WTC11 (cell line): ENCODE measurements around the gene CTNND2. TPM values are rescaled to one million over a fixed set of nuclear protein-coding genes. Genes with fewer than 3 reads are reported as not detected.

Experiments used
- ATAC-seq: fragments of 200-7000 bp; cut with Tn5 transposase; 2 replicates; pipeline ENCODE4 v1.10.0; 2021; ENCODE audit warnings: mild to moderate bottlenecking, moderate library complexity
- CTCF ChIA-PET: fragments of 300-600 bp; sonication (Branson Sonifier 250); formaldehyde crosslinking; loops from one replicate; lab custom pipeline; 2021; ENCODE audit warnings: antibody characterized with exemption; lab: Charles Lee
- POLR2A ChIA-PET: fragments of 350-600 bp; sonication (Branson Sonifier 250); formaldehyde crosslinking; loops from one replicate; lab custom pipeline; 2021; ENCODE audit warnings: antibody characterized with exemption; lab: Charles Lee
- DNase-seq: peaks from one replicate; pipeline ENCODE4 v3.0.0; 2021; ENCODE audit warnings: low spot score
- H3K27ac Mint-ChIP-seq: 2 replicates; pipeline ENCODE4 v1.8.0; 2021; ENCODE audit warnings: mixed read lengths
- H3K27me3 Mint-ChIP-seq: 2 replicates; pipeline ENCODE4 v1.8.0; 2021; ENCODE audit warnings: low read depth, mild to moderate bottlenecking, moderate library complexity, mixed read lengths
- H3K36me3 Mint-ChIP-seq: 2 replicates; pipeline ENCODE4 v1.8.0; 2021; ENCODE audit warnings: mixed read lengths
- H3K4me1 Mint-ChIP-seq: 2 replicates; pipeline ENCODE4 v1.8.0; 2022; ENCODE audit warnings: mixed read lengths
- H3K4me3 Mint-ChIP-seq: 2 replicates; pipeline ENCODE4 v1.8.0; 2021; ENCODE audit warnings: mild to moderate bottlenecking, moderate library complexity, mixed read lengths
- H3K9me3 Mint-ChIP-seq: 2 replicates; pipeline ENCODE4 v1.8.0; 2021; ENCODE audit warnings: mixed read lengths
- CBFB ChIP-seq: sonication (generic); formaldehyde crosslinking; IDR thresholded peaks from 2 replicates; pipeline ENCODE4 v1.8.1; 2022; ENCODE audit warnings: mild to moderate bottlenecking, low read depth, missing genetic modification reagents
- EMX1 ChIP-seq: fragments of 250-450 bp; sonication (Bioruptor Pico); IDR thresholded peaks from 2 replicates; pipeline ENCODE4 v1.8.0; 2021; ENCODE audit warnings: mild to moderate bottlenecking
- GABPB1 ChIP-seq: sonication (generic); formaldehyde crosslinking; IDR thresholded peaks from 2 replicates; pipeline ENCODE4 v1.8.1; 2023; ENCODE audit warnings: mild to moderate bottlenecking, missing genetic modification reagents
- IRF2 ChIP-seq: sonication (generic); formaldehyde crosslinking; IDR thresholded peaks from 2 replicates; pipeline ENCODE4 v1.8.0; 2022; ENCODE audit warnings: low read depth, missing genetic modification reagents, borderline replicate concordance
- OVOL2 ChIP-seq: fragments of 250-450 bp; sonication (Bioruptor Pico); IDR thresholded peaks from 2 replicates; pipeline ENCODE4 v1.9.0; 2021; ENCODE audit warnings: mild to moderate bottlenecking, borderline replicate concordance
- TEAD4 ChIP-seq: sonication (generic); formaldehyde crosslinking; IDR thresholded peaks from 2 replicates; pipeline ENCODE4 v1.8.0; 2022; ENCODE audit warnings: mild to moderate bottlenecking, missing genetic modification reagents
- ZNF317 ChIP-seq: sonication (generic); formaldehyde crosslinking; IDR thresholded peaks from 2 replicates; pipeline ENCODE4 v1.8.1; 2023; ENCODE audit warnings: low read depth, mild to moderate bottlenecking, moderate library complexity, missing genetic modification reagents, borderline replicate concordance
- ZNF416 ChIP-seq: fragments of 250-450 bp; sonication (Bioruptor Pico); IDR thresholded peaks from 2 replicates; pipeline ENCODE4 v1.9.0; 2021; ENCODE audit warnings: mild to moderate bottlenecking, inconsistent platforms
- ZNF425 ChIP-seq: fragments of 250-450 bp; sonication (Bioruptor Pico); conservative IDR thresholded peaks from 2 replicates; pipeline ENCODE4 v1.9.0; 2021; ENCODE audit warnings: mild to moderate bottlenecking
- ZNF532 ChIP-seq: fragments of 250-450 bp; sonication (Bioruptor Pico); IDR thresholded peaks from 2 replicates; pipeline ENCODE4 v1.9.0; 2021; ENCODE audit warnings: mild to moderate bottlenecking, borderline replicate concordance
- total RNA-seq: library from RNA; stranded (reverse); gene quantifications from 3 replicates; pipeline ENCODE4 v1.2.3, GENCODE V29; 2021
- TF ChIP-seq, protein P1 (sequence below): fragments of 250-450 bp; sonication (Bioruptor Pico); IDR thresholded peaks from 2 replicates; pipeline ENCODE4 v1.9.0; 2021; ENCODE audit warnings: moderate library complexity, mild to moderate bottlenecking, inconsistent platforms, borderline replicate concordance
- TF ChIP-seq, protein P2 (sequence below): sonication (generic); formaldehyde crosslinking; IDR thresholded peaks from 2 replicates; pipeline ENCODE4 v1.8.1; 2022; ENCODE audit warnings: low read depth, missing genetic modification reagents, borderline replicate concordance
- TF ChIP-seq, protein P3 (sequence below): fragments of 200-600 bp; IDR thresholded peaks from 2 replicates; pipeline ENCODE4 v1.8.0; 2022; ENCODE audit warnings: antibody characterized with exemption

The CTNND2 gene
- total RNA-seq, 1 experiment from 2014 or later: 11.9 TPM

GRCh38 chr5:11733185-11733839, 170.9 kb downstream of the CTNND2 start (continued):
- TF ChIP-seq ZNF532 (CRISPR knock-in tag): no peak
- no peak for TF ChIP-seq ZNF416 (CRISPR knock-in tag)
- no peak for TF ChIP-seq TEAD4 (CRISPR knock-in tag)
- TF ChIP-seq, protein P1, sequence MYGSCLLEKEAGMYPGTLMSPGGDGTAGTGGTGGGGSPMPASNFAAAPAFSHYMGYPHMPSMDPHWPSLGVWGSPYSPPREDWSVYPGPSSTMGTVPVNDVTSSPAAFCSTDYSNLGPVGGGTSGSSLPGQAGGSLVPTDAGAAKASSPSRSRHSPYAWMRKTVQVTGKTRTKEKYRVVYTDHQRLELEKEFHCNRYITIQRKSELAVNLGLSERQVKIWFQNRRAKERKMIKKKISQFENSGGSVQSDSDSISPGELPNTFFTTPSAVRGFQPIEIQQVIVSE: no peak

DNA sequence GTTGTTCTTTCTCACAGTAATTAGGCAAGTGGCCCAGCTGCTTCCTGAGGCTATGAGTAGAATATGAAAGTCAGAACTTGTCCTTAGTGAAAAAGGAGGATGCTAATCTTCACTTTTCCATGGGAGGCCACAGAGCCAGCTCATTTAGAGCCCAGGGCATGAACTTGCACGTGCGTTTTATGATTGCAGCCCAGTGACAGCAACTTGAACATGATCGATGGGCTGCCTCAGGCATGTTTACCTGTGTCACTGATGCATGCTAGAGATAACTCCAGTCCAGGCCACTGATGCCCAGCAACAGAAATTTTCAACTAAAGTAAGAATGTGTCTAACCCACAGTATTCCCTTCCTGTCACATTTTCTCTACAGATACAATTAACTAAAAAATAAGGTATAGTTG, 179.3 kb downstream of the CTNND2 start:
- Mint-ChIP-seq H3K27me3 (no peaks in the 10 kb centered on the region), H3K27ac (no peak overlapping the region), H3K9me3 (peaks cover 9% of the 10 kb centered on the region), H3K4me1 (no peaks in the 10 kb centered on the region), H3K4me3 (no peak overlapping the region), H3K36me3 (0 out of 2 replicates have a peak, but pooled peaks cover 2% of the 10 kb centered on the region)
- CTCF ChIA-PET: no interaction called here
- DNase-seq (no peak), ATAC-seq (no peak)
- POLR2A ChIA-PET: no interaction called here
- TF ChIP-seq ZNF425: no peak
- TF ChIP-seq ZNF317 (CRISPR knock-in tag): no peak
- TF ChIP-seq, protein P2, sequence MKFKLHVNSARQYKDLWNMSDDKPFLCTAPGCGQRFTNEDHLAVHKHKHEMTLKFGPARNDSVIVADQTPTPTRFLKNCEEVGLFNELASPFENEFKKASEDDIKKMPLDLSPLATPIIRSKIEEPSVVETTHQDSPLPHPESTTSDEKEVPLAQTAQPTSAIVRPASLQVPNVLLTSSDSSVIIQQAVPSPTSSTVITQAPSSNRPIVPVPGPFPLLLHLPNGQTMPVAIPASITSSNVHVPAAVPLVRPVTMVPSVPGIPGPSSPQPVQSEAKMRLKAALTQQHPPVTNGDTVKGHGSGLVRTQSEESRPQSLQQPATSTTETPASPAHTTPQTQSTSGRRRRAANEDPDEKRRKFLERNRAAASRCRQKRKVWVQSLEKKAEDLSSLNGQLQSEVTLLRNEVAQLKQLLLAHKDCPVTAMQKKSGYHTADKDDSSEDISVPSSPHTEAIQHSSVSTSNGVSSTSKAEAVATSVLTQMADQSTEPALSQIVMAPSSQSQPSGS (CRISPR knock-in tag): no peak
- TF ChIP-seq OVOL2 (CRISPR knock-in tag): no peak
- TF ChIP-seq GABPB1: no peak
- no peak for TF ChIP-seq EMX1 (CRISPR knock-in tag)

- CTCF ChIA-PET: interaction anchor here (0.6 to 1.5 kb wide), 13 partner anchors 9 to 671 kb away, joined by 3 to 5 read pairs (median 3); no protein-coding TSS in a partner anchor
- ATAC-seq: peak; percentile 88
- Mint-ChIP-seq H3K4me1 (peaks cover 10% of the 10 kb centered on the region), H3K27me3 (no peaks in the 10 kb centered on the region)
- no peak for TF ChIP-seq CBFB
- TF ChIP-seq, protein P3, sequence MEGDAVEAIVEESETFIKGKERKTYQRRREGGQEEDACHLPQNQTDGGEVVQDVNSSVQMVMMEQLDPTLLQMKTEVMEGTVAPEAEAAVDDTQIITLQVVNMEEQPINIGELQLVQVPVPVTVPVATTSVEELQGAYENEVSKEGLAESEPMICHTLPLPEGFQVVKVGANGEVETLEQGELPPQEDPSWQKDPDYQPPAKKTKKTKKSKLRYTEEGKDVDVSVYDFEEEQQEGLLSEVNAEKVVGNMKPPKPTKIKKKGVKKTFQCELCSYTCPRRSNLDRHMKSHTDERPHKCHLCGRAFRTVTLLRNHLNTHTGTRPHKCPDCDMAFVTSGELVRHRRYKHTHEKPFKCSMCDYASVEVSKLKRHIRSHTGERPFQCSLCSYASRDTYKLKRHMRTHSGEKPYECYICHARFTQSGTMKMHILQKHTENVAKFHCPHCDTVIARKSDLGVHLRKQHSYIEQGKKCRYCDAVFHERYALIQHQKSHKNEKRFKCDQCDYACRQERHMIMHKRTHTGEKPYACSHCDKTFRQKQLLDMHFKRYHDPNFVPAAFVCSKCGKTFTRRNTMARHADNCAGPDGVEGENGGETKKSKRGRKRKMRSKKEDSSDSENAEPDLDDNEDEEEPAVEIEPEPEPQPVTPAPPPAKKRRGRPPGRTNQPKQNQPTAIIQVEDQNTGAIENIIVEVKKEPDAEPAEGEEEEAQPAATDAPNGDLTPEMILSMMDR: peak; percentile 44
- no peak for TF ChIP-seq IRF2
- TF ChIP-seq, all 79 proteins: peak for 1
- Mint-ChIP-seq H3K27ac (no peak overlapping the region), H3K36me3 (0 out of 2 replicates have a peak, but pooled peaks cover 2% of the 10 kb centered on the region), H3K4me3 (no peak overlapping the region), H3K9me3 (peaks cover 9% of the 10 kb centered on the region)
- peak; percentile 74 for DNase-seq
- POLR2A ChIA-PET: no interaction called here
These were observed 184.3 kb downstream of the CTNND2 start for GRCh38 chr5:11719888-11720481.
